ENCODE measurements around the gene SS18.

- TF ChIP-seq CTCF (CRISPR knock-in tag; IDR thresholded peaks at IDR 0.05): no peak
- TF ChIP-seq FOXK2 (IDR thresholded peaks at IDR 0.05): no peak
- TF ChIP-seq CEBPZ (IDR thresholded peaks at IDR 0.05; ENCODE audit: low read length): no peak
- TF ChIP-seq STAT6 (CRISPR knock-in tag; IDR thresholded peaks at IDR 0.05; ENCODE audit: borderline replicate concordance): no peak
- TF ChIP-seq ZNF484 (CRISPR knock-in tag; IDR thresholded peaks at IDR 0.05; ENCODE audit: borderline replicate concordance, low read depth): no peak
These were observed 106.7 kb downstream of the SS18 start for GRCh38 chr18:25983730-25984129.

Measured in HepG2 (cell line).